Type B pancreatic cell (in vitro differentiated cells): ENCODE results near the gene RPS27L. TPM values are rescaled to one million over a fixed set of nuclear protein-coding genes. Genes with fewer than 3 reads are reported as not detected.

Source experiments
- DNase-seq: peaks from one replicate; pipeline ENCODE4 v3.0.0; 2021; ENCODE audit warnings: mixed read lengths; ENCODE audit not compliant: unreplicated experiment; ENCODE audit errors: extremely low spot score
- H3K27ac Mint-ChIP-seq: 2 replicates; pipeline ENCODE4 v1.8.0; 2021; ENCODE audit warnings: mild to moderate bottlenecking, mixed read lengths
- H3K27me3 Mint-ChIP-seq: 2 replicates; pipeline ENCODE4 v1.8.0; 2021; ENCODE audit warnings: mixed read lengths
- H3K36me3 Mint-ChIP-seq: 2 replicates; pipeline ENCODE4 v1.8.0; 2021; ENCODE audit warnings: mixed read lengths
- H3K4me1 Mint-ChIP-seq: one replicate; pipeline ENCODE4 v1.8.0; 2021; ENCODE audit warnings: mixed read lengths; ENCODE audit not compliant: unreplicated experiment
- H3K4me3 Mint-ChIP-seq: 2 replicates; pipeline ENCODE4 v1.8.0; 2021; ENCODE audit warnings: mild to moderate bottlenecking, mixed read lengths
- H3K9me3 Mint-ChIP-seq: 2 replicates; pipeline ENCODE4 v1.8.0; 2021; ENCODE audit warnings: mixed read lengths
- total RNA-seq: library from RNA; stranded (reverse); gene quantifications from 2 replicates; pipeline ENCODE4 v1.2.1, GENCODE V29; 2021; ENCODE audit warnings: low replicate concordance
- TF ChIP-seq, protein P1 (sequence below): fragments of 200-600 bp; sonication (generic); conservative IDR thresholded peaks from 2 replicates; pipeline ENCODE4 v1.5.0; 2021; ENCODE audit warnings: antibody characterized with exemption, mild to moderate bottlenecking

The RPS27L gene
- total RNA-seq, 1 donor from 2014 or later: 205 TPM

DNA sequence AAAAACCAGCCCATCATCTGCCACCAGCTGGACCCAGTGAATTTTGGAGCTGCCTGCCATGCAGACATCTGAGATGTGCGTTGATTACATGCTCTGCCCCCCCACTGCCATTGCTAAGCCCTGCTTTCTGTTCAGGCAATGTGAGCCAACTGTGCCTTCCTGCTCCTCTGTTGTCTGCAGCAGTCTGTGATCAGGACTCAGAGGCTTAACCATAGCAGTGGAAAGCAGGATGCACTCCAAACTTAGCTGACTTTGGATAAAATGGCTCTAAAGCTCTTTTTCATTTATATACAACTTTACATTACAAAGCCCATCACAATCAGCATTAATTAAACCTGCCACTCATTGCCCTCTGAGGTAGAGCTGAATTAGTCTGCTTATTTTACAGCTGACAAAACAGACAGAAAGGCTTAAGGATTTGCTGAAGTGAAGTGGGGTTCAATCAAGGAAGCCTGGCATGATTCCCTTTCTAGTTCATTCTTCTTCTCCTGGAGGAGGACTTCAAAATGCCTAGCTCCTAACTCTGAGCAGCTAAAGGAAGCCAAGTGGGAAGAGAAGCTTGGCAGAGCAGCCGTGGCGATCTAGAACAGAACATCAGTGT, 15.7 kb upstream of the RPS27L start:
- DNase-seq: no peak
- Mint-ChIP-seq H3K4me3 (no peak overlapping the region), H3K27me3 (no peaks in the 10 kb centered on the region), H3K36me3 (no peaks in the 10 kb centered on the region), H3K27ac (no peak overlapping the region), H3K4me1 (peaks cover 13% of the 10 kb centered on the region), H3K9me3 (peaks cover 4% of the 10 kb centered on the region)
- TF ChIP-seq, protein P1, sequence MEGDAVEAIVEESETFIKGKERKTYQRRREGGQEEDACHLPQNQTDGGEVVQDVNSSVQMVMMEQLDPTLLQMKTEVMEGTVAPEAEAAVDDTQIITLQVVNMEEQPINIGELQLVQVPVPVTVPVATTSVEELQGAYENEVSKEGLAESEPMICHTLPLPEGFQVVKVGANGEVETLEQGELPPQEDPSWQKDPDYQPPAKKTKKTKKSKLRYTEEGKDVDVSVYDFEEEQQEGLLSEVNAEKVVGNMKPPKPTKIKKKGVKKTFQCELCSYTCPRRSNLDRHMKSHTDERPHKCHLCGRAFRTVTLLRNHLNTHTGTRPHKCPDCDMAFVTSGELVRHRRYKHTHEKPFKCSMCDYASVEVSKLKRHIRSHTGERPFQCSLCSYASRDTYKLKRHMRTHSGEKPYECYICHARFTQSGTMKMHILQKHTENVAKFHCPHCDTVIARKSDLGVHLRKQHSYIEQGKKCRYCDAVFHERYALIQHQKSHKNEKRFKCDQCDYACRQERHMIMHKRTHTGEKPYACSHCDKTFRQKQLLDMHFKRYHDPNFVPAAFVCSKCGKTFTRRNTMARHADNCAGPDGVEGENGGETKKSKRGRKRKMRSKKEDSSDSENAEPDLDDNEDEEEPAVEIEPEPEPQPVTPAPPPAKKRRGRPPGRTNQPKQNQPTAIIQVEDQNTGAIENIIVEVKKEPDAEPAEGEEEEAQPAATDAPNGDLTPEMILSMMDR: no peak

DNA sequence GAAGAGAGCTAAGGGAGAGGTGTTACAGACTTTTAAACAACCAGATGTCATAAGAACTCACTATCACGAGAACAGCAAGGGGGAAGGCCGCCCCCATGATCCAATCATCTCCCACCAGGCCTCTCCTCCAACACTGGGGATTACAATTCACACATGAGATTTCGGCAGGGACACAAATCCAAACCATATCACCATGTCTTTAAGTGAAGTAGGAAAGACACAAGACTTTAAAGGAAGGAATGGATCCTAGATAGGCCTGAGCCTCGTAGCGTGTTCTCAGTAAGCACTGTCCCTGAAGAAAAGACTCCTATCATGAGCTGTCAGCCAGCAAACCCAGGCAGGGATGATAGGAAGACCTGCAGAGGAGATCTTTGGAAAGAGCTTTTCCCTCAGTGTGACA, 15.1 kb upstream of the RPS27L start:
- Mint-ChIP-seq H3K27me3 (no peaks in the 10 kb centered on the region), H3K27ac (no peak overlapping the region), H3K4me1 (peaks cover 9% of the 10 kb centered on the region), H3K36me3 (no peaks in the 10 kb centered on the region), H3K4me3 (no peak overlapping the region), H3K9me3 (peaks cover 3% of the 10 kb centered on the region)
- TF ChIP-seq, protein P1: no peak
- no peak for DNase-seq

DNA sequence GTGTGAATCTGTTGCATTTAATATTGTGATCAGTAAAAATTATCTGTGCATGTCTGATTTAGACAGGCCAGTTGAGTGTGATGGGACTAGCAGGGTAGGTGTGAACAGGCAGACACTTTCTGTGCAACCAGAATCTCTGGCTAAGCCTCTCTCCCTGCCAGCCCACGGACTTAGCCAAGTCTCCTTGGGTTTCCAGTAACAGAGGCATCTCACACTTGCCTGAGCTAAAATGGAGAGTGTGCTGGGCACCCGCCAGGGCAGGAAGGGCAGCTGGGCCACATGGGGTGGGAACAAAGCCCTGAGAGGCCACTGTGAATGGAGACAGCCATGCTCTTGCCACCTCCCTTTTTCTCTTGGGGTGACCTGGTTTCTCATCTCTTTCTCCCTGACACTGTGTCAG, 12.5 kb upstream of the RPS27L start:
- DNase-seq: no peak
- no peak overlapping the region for H3K4me3 Mint-ChIP-seq
- H3K36me3 Mint-ChIP-seq: no peaks in the 10 kb centered on the region
- H3K27me3 Mint-ChIP-seq: no peaks in the 10 kb centered on the region
- no peak overlapping the region for H3K27ac Mint-ChIP-seq
- TF ChIP-seq, protein P1: no peak
- peaks cover 5% of the 10 kb centered on the region for H3K9me3 Mint-ChIP-seq
- peaks cover 6% of the 10 kb centered on the region for H3K4me1 Mint-ChIP-seq

DNA sequence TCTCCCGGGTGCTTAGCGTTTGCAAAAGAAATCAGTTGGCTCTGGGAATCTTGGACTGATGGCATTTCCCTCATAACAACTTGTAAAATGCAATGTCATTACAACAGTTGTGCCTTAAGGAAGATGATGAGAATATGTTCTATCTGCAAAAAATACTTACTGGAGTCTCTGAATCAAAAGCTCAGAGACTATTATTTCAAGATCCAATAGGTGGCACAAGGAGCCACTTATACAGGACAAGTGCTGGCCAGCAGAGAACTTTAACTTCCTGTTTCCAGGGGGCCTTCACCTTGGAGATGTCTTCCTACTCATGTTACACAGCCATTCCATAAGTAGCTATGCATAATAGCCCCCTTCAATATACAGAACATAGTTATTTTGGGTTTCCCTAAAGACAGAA, 8.9 kb upstream of the RPS27L start:
- Mint-ChIP-seq H3K27me3 (no peaks in the 10 kb centered on the region), H3K4me1 (peaks cover 7% of the 10 kb centered on the region), H3K9me3 (peaks cover 5% of the 10 kb centered on the region), H3K4me3 (no peak overlapping the region), H3K27ac (no peak overlapping the region), H3K36me3 (no peaks in the 10 kb centered on the region)
- TF ChIP-seq, protein P1: no peak
- DNase-seq: no peak

DNA sequence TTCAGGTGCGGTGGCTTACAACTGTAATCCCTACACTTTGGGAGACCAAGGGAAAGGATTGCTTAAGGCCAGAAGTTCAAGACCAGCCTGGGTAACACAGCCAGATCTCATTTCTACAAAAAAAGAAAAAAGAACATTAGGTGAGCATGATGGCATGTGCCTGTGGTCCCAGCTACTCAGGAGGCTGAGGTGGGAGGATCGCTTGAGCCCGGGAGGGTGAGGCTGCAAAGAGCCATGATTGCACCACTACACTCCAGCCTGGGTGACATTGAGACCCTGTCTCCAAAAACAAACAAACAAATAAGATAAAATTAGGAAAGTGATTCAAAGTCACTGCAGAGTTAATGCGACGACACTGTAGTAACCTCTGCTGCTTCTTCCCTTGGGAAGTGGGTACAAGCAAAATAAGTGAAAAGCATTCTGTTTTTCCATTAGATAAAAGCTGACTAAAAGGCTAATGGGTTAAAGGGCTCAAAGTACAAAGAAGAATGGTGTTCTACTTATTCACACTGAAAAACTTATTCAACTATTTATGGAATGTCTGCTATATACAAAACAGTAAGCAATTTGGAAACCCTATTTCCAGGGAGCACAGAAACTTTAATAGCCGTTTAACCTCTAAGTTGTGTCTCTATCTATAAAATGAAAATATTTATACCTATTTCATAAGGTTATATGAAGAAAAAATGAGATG, 8.0 kb upstream of the RPS27L start:
- Mint-ChIP-seq H3K36me3 (no peaks in the 10 kb centered on the region), H3K9me3 (peaks cover 5% of the 10 kb centered on the region), H3K27ac (no peak overlapping the region), H3K4me1 (peaks cover 7% of the 10 kb centered on the region), H3K27me3 (no peaks in the 10 kb centered on the region), H3K4me3 (no peak overlapping the region)
- no peak for DNase-seq
- TF ChIP-seq, protein P1: no peak
